SK-N-SH (cell line): ENCODE data around the gene ARHGAP26. TPM values are rescaled to one million over a fixed set of nuclear protein-coding genes. Genes with fewer than 3 reads are reported as not detected.
A peak's percentile ranks its signal among the peaks of the same experiment; 100 is the strongest.

Source experiments
- CTCF ChIA-PET: fragments of 300-600, 350-600 bp; formaldehyde crosslinking; extraction: SDS; loops from one replicate; lab custom pipeline; 2021; lab: Yijun Ruan, JAX
- POLR2A ChIA-PET: fragments of 350-600 bp; sonication (Branson Sonifier 250); formaldehyde crosslinking; extraction: SDS; loops from one replicate; lab custom pipeline; 2020; ENCODE audit warnings: antibody characterized with exemption, inconsistent platforms; lab: Yijun Ruan, JAX
- DNase-seq: peaks from one replicate; pipeline ENCODE4 v3.0.0; 2012
- H2AFZ ChIP-seq: fragments of 200-600 bp; sonication (generic); 2 replicates; pipeline ENCODE4 v1.8.1; 2016; ENCODE audit warnings: antibody characterized with exemption, mild to moderate bottlenecking, low read depth
- H3F3A ChIP-seq: fragments of 200-600 bp; sonication (generic); replicated peaks from 2 replicates; pipeline ENCODE3; 2016; ENCODE audit warnings: antibody characterized with exemption, mild to moderate bottlenecking; ENCODE audit not compliant: insufficient read depth
- H3K27ac ChIP-seq, 2 experiments: fragments of 200-500 bp in 1 of 2; fragments of 200-600 bp in 1 of 2; sonication (Bioruptor generic) in 1 of 2; sonication (generic), shearing (Covaris generic) in 1 of 2; 2 replicates each; pipeline versions ENCODE4 v1.5.1 to v1.6.1; 2014 to 2016; ENCODE audit warnings: low read depth in 2 of 2, inconsistent platforms in 1 of 2, low read length in 1 of 2, mild to moderate bottlenecking in 1 of 2, mixed read lengths in 1 of 2
- H3K27me3 ChIP-seq: fragments of 200-600 bp; sonication (generic), shearing (Covaris generic); 2 replicates; pipeline ENCODE4 v1.6.1; 2016; ENCODE audit warnings: mixed run types; ENCODE audit not compliant: insufficient read depth
- H3K36me3 ChIP-seq, 2 experiments: fragments of 200-500 bp in 1 of 2; fragments of 200-600 bp in 1 of 2; sonication (Bioruptor generic) in 1 of 2; sonication (generic) in 1 of 2; replicated peaks in 1 of 2; 2 replicates each; pipeline versions ENCODE3 to v1.5.1; 2014 to 2016; ENCODE audit warnings: low read length in 1 of 2, mild to moderate bottlenecking in 1 of 2; ENCODE audit not compliant: insufficient read depth in 2 of 2, control insufficient read depth in 1 of 2
- H3K4me1 ChIP-seq, 2 experiments: fragments of 200-500 bp in 1 of 2; fragments of 200-600 bp in 1 of 2; sonication (Bioruptor generic) in 1 of 2; sonication (generic), shearing (Covaris generic) in 1 of 2; 2 replicates each; pipeline versions ENCODE4 v1.5.1 to v1.6.1; 2014 to 2016; ENCODE audit warnings: low read depth in 1 of 2, low read length in 1 of 2, mixed run types in 1 of 2; ENCODE audit not compliant: insufficient read depth in 2 of 2, control insufficient read depth in 1 of 2
- H3K4me2 ChIP-seq: fragments of 200-600 bp; sonication (generic), shearing (Covaris generic); 2 replicates; pipeline ENCODE4 v1.6.1; 2017; ENCODE audit warnings: mixed run types
- H3K4me3 ChIP-seq, 2 experiments: fragments of 200-500 bp in 1 of 2; fragments of 200-600 bp in 1 of 2; sonication (Bioruptor generic) in 1 of 2; sonication (generic), shearing (Covaris generic) in 1 of 2; 2 replicates each; pipeline versions ENCODE4 v1.5.1 to v1.8.1; 2014 to 2016; ENCODE audit warnings: low read depth in 2 of 2, inconsistent platforms in 1 of 2, low read length in 1 of 2, mild to moderate bottlenecking in 1 of 2, mixed read lengths in 1 of 2, moderate library complexity in 1 of 2
- H3K79me2 ChIP-seq: fragments of 200-600 bp; sonication (generic); 2 replicates; pipeline ENCODE4 v1.8.1; 2017; ENCODE audit warnings: mild to moderate bottlenecking; ENCODE audit not compliant: insufficient read depth
- H3K9ac ChIP-seq: fragments of 200-600 bp; sonication (generic); 2 replicates; pipeline ENCODE4 v1.6.1; 2017; ENCODE audit warnings: mixed run types
- H3K9me2 ChIP-seq: fragments of 200-600 bp; sonication (generic); 2 replicates; pipeline ENCODE4 v1.6.1; 2017; ENCODE audit warnings: mixed run types
- H3K9me3 ChIP-seq: fragments of 200-600 bp; sonication (generic); 2 replicates; pipeline ENCODE4 v1.6.1; 2017; ENCODE audit warnings: mixed run types, mild to moderate bottlenecking, moderate library complexity
- H4K20me1 ChIP-seq: fragments of 200-600 bp; sonication (generic); 2 replicates; pipeline ENCODE4 v1.6.1; 2017; ENCODE audit warnings: mild to moderate bottlenecking, mixed run types; ENCODE audit not compliant: insufficient read depth
- EP300 ChIP-seq, 2 experiments: IDR thresholded peaks; 2 replicates each; pipeline versions ENCODE4 v1.4.0 to v1.6.1; 2012; ENCODE audit warnings: borderline replicate concordance in 1 of 2, low read depth in 1 of 2, low read length in 1 of 2
- FOXM1 ChIP-seq: IDR thresholded peaks from 2 replicates; pipeline ENCODE4 v1.4.0; 2012; ENCODE audit warnings: low read depth, mild to moderate bottlenecking
- GABPA ChIP-seq: IDR thresholded peaks from 2 replicates; pipeline ENCODE4 v1.4.0; 2012; ENCODE audit warnings: low read depth, mild to moderate bottlenecking
- JUND ChIP-seq: IDR thresholded peaks from 2 replicates; pipeline ENCODE4 v1.4.0; 2012
- MEF2A ChIP-seq: IDR thresholded peaks from 2 replicates; pipeline ENCODE4 v1.4.0; 2012; ENCODE audit warnings: low read depth, borderline replicate concordance
- MXI1 ChIP-seq: IDR thresholded peaks from 2 replicates; pipeline ENCODE4 v1.6.1; 2012; ENCODE audit warnings: mild to moderate bottlenecking, low read depth, low read length, improper control_type of control experiment
- NFIC ChIP-seq: IDR thresholded peaks from 2 replicates; pipeline ENCODE4 v1.4.0; 2012; ENCODE audit warnings: borderline replicate concordance
- RFX5 ChIP-seq: IDR thresholded peaks from 2 replicates; pipeline ENCODE4 v1.6.1; 2012; ENCODE audit warnings: mild to moderate bottlenecking, improper control_type of control experiment, low read length
- RXRA ChIP-seq: IDR thresholded peaks from 2 replicates; pipeline ENCODE4 v1.4.0; 2012; ENCODE audit warnings: low read depth, mild to moderate bottlenecking, borderline replicate concordance
- SIN3A ChIP-seq: IDR thresholded peaks from 2 replicates; pipeline ENCODE4 v1.6.1; 2012; ENCODE audit warnings: low read depth, mild to moderate bottlenecking, low read length, moderate library complexity, borderline replicate concordance
- SMC3 ChIP-seq: IDR thresholded peaks from 2 replicates; pipeline ENCODE4 v1.6.1; 2012; ENCODE audit warnings: low read depth, low read length, improper control_type of control experiment
- TAF1 ChIP-seq: IDR thresholded peaks from 2 replicates; pipeline ENCODE4 v1.6.1; 2012; ENCODE audit warnings: low read depth, mild to moderate bottlenecking, low read length, moderate library complexity, borderline replicate concordance
- TCF12 ChIP-seq: IDR thresholded peaks from 2 replicates; pipeline ENCODE4 v1.4.0; 2012
- USF1 ChIP-seq: IDR thresholded peaks from 2 replicates; pipeline ENCODE4 v1.4.0; 2012; ENCODE audit warnings: low read depth, borderline replicate concordance
- WGBS: methylation state at CpG from one replicate; pipeline ENCODE4 v1.1.6; 2017; ENCODE audit warnings: low lambda C conversion rate; 5-methylcytosine and 5-hydroxymethylcytosine counted together
- polyA plus RNA-seq, 3 experiments: library from polyadenylated mRNA; depleted of rRNA; stranded (reverse); fragments of >200 nt; gene quantifications; 2 replicates each; pipeline ENCODE4 v1.2.3, GENCODE V29; 2012
- TF ChIP-seq, protein P1 (sequence below): IDR thresholded peaks from 2 replicates; pipeline ENCODE4 v1.4.0; 2012; ENCODE audit warnings: low read depth
- TF ChIP-seq, protein P2 (sequence below): fragments of 150-350 bp; IDR thresholded peaks from 2 replicates; pipeline ENCODE4 v1.6.1; 2016; ENCODE audit warnings: mild to moderate bottlenecking, low read depth, low read length
- TF ChIP-seq, protein P3 (sequence below): fragments of 200-600 bp; sonication (generic); IDR thresholded peaks from 2 replicates; pipeline ENCODE4 v1.6.1; 2017; ENCODE audit warnings: antibody characterized with exemption, mild to moderate bottlenecking, moderate library complexity

The ARHGAP26 gene
- polyA plus RNA-seq, 1 of the 3 experiments (the other 2 are of a cell fraction) = 6.1 TPM

DNA sequence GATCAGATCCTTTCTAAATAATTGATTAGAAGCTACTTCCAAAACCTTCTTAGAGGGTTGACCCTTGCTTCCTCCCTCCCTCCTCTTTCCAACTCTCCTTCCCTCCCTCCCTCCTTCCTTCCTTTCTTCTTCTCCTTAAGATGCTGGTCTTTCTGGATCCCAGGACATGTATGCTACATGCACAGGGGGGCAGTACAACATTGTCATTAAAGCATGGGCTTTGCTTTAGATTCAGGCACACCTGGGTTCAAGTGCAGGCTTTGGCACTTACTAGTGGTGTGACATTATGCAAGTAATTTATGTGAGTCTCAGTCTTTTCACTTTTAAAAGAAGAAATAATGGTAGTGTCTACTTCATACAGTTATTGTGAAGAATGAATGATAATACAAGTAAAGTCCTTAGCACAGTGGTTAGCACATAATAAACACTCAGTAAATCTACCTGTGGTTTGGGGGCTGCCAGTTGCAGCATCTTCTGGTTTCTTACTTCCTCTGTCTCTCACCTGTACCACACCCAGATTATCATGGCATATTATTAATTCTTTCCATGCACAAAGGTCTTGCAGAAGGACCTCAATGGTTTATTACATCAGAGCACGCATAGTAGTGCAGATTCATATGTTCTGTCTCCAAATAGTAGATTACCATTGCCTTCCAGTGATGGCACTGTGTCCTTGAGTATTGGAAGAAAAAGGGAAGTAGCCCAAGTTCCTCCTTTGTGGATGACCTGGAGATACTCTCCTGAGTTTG is 154.1 kb downstream of the ARHGAP26 start:
- 90% methylated on average over 1 of the region's 1 CpG for WGBS
- no peak for DNase-seq
- POLR2A ChIA-PET = no interaction called here

More for the DNA sequence above, 154.1 kb downstream of the ARHGAP26 start:
- Histone ChIP-seq H3K27me3 (no peaks in the 10 kb centered on the region), H3K9me3 (no peaks in the 10 kb centered on the region), H3K9ac (no peak overlapping the region), H3K9me2 (no peaks in the 10 kb centered on the region), H3K36me3 (peaks cover 0 to 19% of the 10 kb centered on the region in 2 experiments), H3F3A (no peaks in the 10 kb centered on the region), H3K4me1 (peaks cover 3 to 15% of the 10 kb centered on the region in 2 experiments), H3K79me2 (no peaks in the 10 kb centered on the region), H3K4me3 (no peak overlapping the region), H2AFZ (no peak overlapping the region), H4K20me1 (no peaks in the 10 kb centered on the region), H3K27ac (no peak overlapping the region), H3K4me2 (no peak overlapping the region)
- TF ChIP-seq, protein P1, sequence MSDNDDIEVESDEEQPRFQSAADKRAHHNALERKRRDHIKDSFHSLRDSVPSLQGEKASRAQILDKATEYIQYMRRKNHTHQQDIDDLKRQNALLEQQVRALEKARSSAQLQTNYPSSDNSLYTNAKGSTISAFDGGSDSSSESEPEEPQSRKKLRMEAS = no peak
- TF ChIP-seq SMC3 (0 out of 2 replicates have a peak, but pooled peaks have one; percentile 3), EP300 (IDR thresholded peaks at IDR 0.05; ENCODE audit: borderline replicate concordance in 1 of 2, low read depth in 1 of 2, low read length in 1 of 2) (no peak), JUND (no peak), TAF1 (no peak), SIN3A (no peak), TCF12 (no peak), GABPA (no peak), MXI1 (no peak), USF1 (no peak), RXRA (no peak), RFX5 (no peak), NFIC (no peak), MEF2A (no peak), FOXM1 (no peak)
- TF ChIP-seq, protein P2, sequence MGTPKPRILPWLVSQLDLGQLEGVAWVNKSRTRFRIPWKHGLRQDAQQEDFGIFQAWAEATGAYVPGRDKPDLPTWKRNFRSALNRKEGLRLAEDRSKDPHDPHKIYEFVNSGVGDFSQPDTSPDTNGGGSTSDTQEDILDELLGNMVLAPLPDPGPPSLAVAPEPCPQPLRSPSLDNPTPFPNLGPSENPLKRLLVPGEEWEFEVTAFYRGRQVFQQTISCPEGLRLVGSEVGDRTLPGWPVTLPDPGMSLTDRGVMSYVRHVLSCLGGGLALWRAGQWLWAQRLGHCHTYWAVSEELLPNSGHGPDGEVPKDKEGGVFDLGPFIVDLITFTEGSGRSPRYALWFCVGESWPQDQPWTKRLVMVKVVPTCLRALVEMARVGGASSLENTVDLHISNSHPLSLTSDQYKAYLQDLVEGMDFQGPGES = no peak
- TF ChIP-seq, protein P3, sequence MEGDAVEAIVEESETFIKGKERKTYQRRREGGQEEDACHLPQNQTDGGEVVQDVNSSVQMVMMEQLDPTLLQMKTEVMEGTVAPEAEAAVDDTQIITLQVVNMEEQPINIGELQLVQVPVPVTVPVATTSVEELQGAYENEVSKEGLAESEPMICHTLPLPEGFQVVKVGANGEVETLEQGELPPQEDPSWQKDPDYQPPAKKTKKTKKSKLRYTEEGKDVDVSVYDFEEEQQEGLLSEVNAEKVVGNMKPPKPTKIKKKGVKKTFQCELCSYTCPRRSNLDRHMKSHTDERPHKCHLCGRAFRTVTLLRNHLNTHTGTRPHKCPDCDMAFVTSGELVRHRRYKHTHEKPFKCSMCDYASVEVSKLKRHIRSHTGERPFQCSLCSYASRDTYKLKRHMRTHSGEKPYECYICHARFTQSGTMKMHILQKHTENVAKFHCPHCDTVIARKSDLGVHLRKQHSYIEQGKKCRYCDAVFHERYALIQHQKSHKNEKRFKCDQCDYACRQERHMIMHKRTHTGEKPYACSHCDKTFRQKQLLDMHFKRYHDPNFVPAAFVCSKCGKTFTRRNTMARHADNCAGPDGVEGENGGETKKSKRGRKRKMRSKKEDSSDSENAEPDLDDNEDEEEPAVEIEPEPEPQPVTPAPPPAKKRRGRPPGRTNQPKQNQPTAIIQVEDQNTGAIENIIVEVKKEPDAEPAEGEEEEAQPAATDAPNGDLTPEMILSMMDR = peak; percentile 47
- CTCF ChIA-PET = interaction anchor here (0.7 to 2.8 kb wide), 6 partner anchors 8 to 479 kb away, joined by 3 to 11 read pairs (median 5); partner anchors contain the start of gene NR3C1
